Natural killer cell (primary cell): ENCODE measurements around the gene SUDS3. TPM values are rescaled to one million over a fixed set of nuclear protein-coding genes. Genes with fewer than 3 reads are reported as not detected.
A peak's percentile ranks its signal among the peaks of the same experiment; 100 is the strongest.

Experiments
- ATAC-seq, 3 donors: fragments of 150-1000 bp in 2 of 3; fragments of 200-7000 bp in 1 of 3; cut with Tn5 transposase; 1 replicate in 1 of 3; 2 replicates in 2 of 3; pipeline ENCODE4 v1.10.0; 2021; ENCODE audit warnings: mild to moderate bottlenecking in 2 of 3, moderate library complexity in 2 of 3
- DNase-seq, 2 donors: peaks; one replicate each; pipeline versions ENCODE4 v3.0.0 to v3.0.0-alpha.2; 2013 to 2021; ENCODE audit warnings: mixed read lengths in 1 of 2
- H3K27ac ChIP-seq: one replicate; pipeline ENCODE4 v1.5.1; 2013; ENCODE audit warnings: mild to moderate bottlenecking, low read length
- H3K27me3 ChIP-seq: one replicate; pipeline ENCODE4 v1.6.1; 2013; ENCODE audit warnings: low read length; ENCODE audit not compliant: control insufficient read depth, insufficient read depth
- H3K36me3 ChIP-seq: one replicate; pipeline ENCODE4 v1.6.1; 2013; ENCODE audit warnings: low read length; ENCODE audit not compliant: control insufficient read depth, insufficient read depth
- H3K4me1 ChIP-seq: one replicate; pipeline ENCODE4 v1.6.1; 2013; ENCODE audit warnings: low read length; ENCODE audit not compliant: control insufficient read depth, insufficient read depth
- H3K4me3 ChIP-seq: one replicate; pipeline ENCODE4 v1.5.1; 2013; ENCODE audit warnings: low read length
- H3K9me3 ChIP-seq: one replicate; pipeline ENCODE4 v1.6.1; 2013; ENCODE audit warnings: low read length; ENCODE audit not compliant: control insufficient read depth, insufficient read depth
- H3K27ac Mint-ChIP-seq, 2 donors: one replicate each; pipeline ENCODE4 v1.8.0; 2022; ENCODE audit warnings: mild to moderate bottlenecking in 2 of 2, mixed read lengths in 2 of 2, moderate library complexity in 1 of 2
- H3K27me3 Mint-ChIP-seq, 2 donors: one replicate each; pipeline ENCODE4 v1.8.0; 2022; ENCODE audit warnings: low read depth in 2 of 2, mixed read lengths in 2 of 2
- H3K36me3 Mint-ChIP-seq: one replicate; pipeline ENCODE4 v1.8.0; 2022; ENCODE audit warnings: mixed read lengths
- H3K4me1 Mint-ChIP-seq, 2 donors: one replicate each; pipeline ENCODE4 v1.8.0; 2022; ENCODE audit warnings: mixed read lengths in 2 of 2
- H3K4me3 Mint-ChIP-seq: one replicate; pipeline ENCODE4 v1.8.0; 2022; ENCODE audit warnings: mild to moderate bottlenecking, moderate library complexity, mixed read lengths
- H3K9me3 Mint-ChIP-seq, 2 donors: one replicate each; pipeline ENCODE4 v1.8.0; 2022; ENCODE audit warnings: mixed read lengths in 2 of 2
- CTCF ChIP-seq: fragments of 200-600 bp; IDR thresholded peaks from one replicate; pipeline ENCODE4 v1.8.0; 2022; ENCODE audit warnings: antibody characterized with exemption
- WGBS: methylation state at CpG from one replicate; pipeline ENCODE4 v1.1.7; 2013; ENCODE audit warnings: missing lambda C conversion rate; ENCODE audit not compliant: insufficient coverage; 5-methylcytosine and 5-hydroxymethylcytosine counted together
- intact Hi-C: fragments of 100-400 bp; cut with micrococcal nuclease; formaldehyde crosslinking; loops from one replicate; pipeline ENCODE4 v1.14.2; 2022
- total RNA-seq, 4 donors: library from RNA; stranded (reverse); fragments of 120-200 nt in 1 of 4; gene quantifications; one replicate each; pipeline versions ENCODE4 v1.2.3 to v1.2.4, GENCODE V29; 2013 to 2022

Gene SUDS3
- total RNA-seq, 3 donors from 2014 or later (not counting 1 experiment from before 2014, with no cell fraction given), result 27.5 to 40.3 (median 35.7) TPM

- no peak overlapping the region for H3K4me3 Mint-ChIP-seq
- no peaks in the 10 kb centered on the region for H3K27me3 ChIP-seq
- no peaks in the 10 kb centered on the region for H3K9me3 Mint-ChIP-seq
- peak overlapping the region; percentile 78 to 79 for H3K27ac Mint-ChIP-seq
- no peak for ATAC-seq
- intact Hi-C loops, result no loop called here
- no peak overlapping the region for H3K27ac ChIP-seq
- H3K9me3 ChIP-seq, result no peaks in the 10 kb centered on the region
- TF ChIP-seq CTCF, result no peak
- H3K4me1 ChIP-seq, result peaks cover 8% of the 10 kb centered on the region
- peaks cover 64 to 69% of the 10 kb centered on the region in 2 donors for H3K4me1 Mint-ChIP-seq
- no peaks in the 10 kb centered on the region for H3K36me3 ChIP-seq
- no peaks in the 10 kb centered on the region for H3K27me3 Mint-ChIP-seq
- no peak overlapping the region for H3K4me3 ChIP-seq
- no peaks in the 10 kb centered on the region for H3K36me3 Mint-ChIP-seq
- no peak for DNase-seq
- WGBS, result 100% methylated on average over 2 of the region's 6 CpGs
Measured at GRCh38 chr12:118337194-118337838, 39.0 kb upstream of the SUDS3 start.

- no peak overlapping the region for H3K4me3 Mint-ChIP-seq
- peak overlapping the region; percentile 15 to 67 for H3K27ac Mint-ChIP-seq
- Histone ChIP-seq H3K4me3 (no peak overlapping the region), H3K27me3 (no peaks in the 10 kb centered on the region), H3K4me1 (peaks cover 16% of the 10 kb centered on the region), H3K9me3 (no peaks in the 10 kb centered on the region), H3K36me3 (no peaks in the 10 kb centered on the region), H3K27ac (no peak overlapping the region)
- ATAC-seq (no peak), DNase-seq (no peak)
- no peak for TF ChIP-seq CTCF
- no peaks in the 10 kb centered on the region for H3K27me3 Mint-ChIP-seq
- no CpG with 5 or more reads among the region's 2 CpGs for WGBS
- intact Hi-C loops, result no loop called here
- H3K9me3 Mint-ChIP-seq, result no peaks in the 10 kb centered on the region
- no peaks in the 10 kb centered on the region for H3K36me3 Mint-ChIP-seq
- peaks cover 51 to 64% of the 10 kb centered on the region in 2 donors for H3K4me1 Mint-ChIP-seq
Measured at GRCh38 chr12:118342090-118342489, 34.3 kb upstream of the SUDS3 start.

- H3K36me3 ChIP-seq, result no peaks in the 10 kb centered on the region
- Mint-ChIP-seq H3K9me3 (no peaks in the 10 kb centered on the region), H3K4me3 (no peak overlapping the region), H3K27ac (peak overlapping the region; percentile 17 to 75), H3K4me1 (peaks cover 45 to 59% of the 10 kb centered on the region in 2 donors), H3K27me3 (no peaks in the 10 kb centered on the region), H3K36me3 (no peaks in the 10 kb centered on the region)
- no peaks in the 10 kb centered on the region for H3K9me3 ChIP-seq
- DNase-seq (no peak), ATAC-seq (no peak)
- intact Hi-C loops, result no loop called here
- TF ChIP-seq CTCF, result no peak
- H3K27ac ChIP-seq, result no peak overlapping the region
- H3K4me1 ChIP-seq, result peaks cover 15% of the 10 kb centered on the region
- no peaks in the 10 kb centered on the region for H3K27me3 ChIP-seq
- H3K4me3 ChIP-seq, result no peak overlapping the region
Measured at GRCh38 chr12:118344829-118345228, 31.5 kb upstream of the SUDS3 start.

GRCh38 chr12:118345355-118345754 lies 31.0 kb upstream of the SUDS3 start:
- H3K27ac ChIP-seq, result no peak overlapping the region

More at GRCh38 chr12:118345355-118345754, 31.0 kb upstream of the SUDS3 start:
- no peaks in the 10 kb centered on the region for H3K9me3 ChIP-seq
- no peak overlapping the region for H3K4me3 Mint-ChIP-seq
- WGBS, result 25% methylated on average over 1 of the region's 1 CpG
- no peak for ATAC-seq
- DNase-seq, result no peak
- H3K27me3 Mint-ChIP-seq, result no peaks in the 10 kb centered on the region
- H3K36me3 ChIP-seq, result no peaks in the 10 kb centered on the region
- H3K27ac Mint-ChIP-seq, result peak overlapping the region; percentile 17 to 75
- no peak overlapping the region for H3K4me3 ChIP-seq
- no peaks in the 10 kb centered on the region for H3K36me3 Mint-ChIP-seq
- TF ChIP-seq CTCF, result no peak
- H3K27me3 ChIP-seq, result no peaks in the 10 kb centered on the region
- peaks cover 15% of the 10 kb centered on the region for H3K4me1 ChIP-seq
- intact Hi-C loops, result no loop called here
- H3K9me3 Mint-ChIP-seq, result no peaks in the 10 kb centered on the region
- H3K4me1 Mint-ChIP-seq, result peaks cover 47 to 54% of the 10 kb centered on the region in 2 donors
